IMR-90 (cell line): ENCODE results near the gene SPTLC3. TPM values are rescaled to one million over a fixed set of nuclear protein-coding genes. Genes with fewer than 3 reads are reported as not detected.

Source experiments
- ATAC-seq: fragments of 200-7000 bp; cut with Tn5 transposase; 2 replicates; pipeline ENCODE4 v1.9.1; 2020; ENCODE audit warnings: low read depth, mild to moderate bottlenecking, moderate library complexity
- BruUV-seq: library from RNA; stranded (reverse); fragments of 400-500 nt; replicated peaks from 2 replicates; lab custom pipeline; 2021; lab: Mats Ljungman, UMichigan
- CTCF ChIA-PET: fragments of 300-600 bp; formaldehyde crosslinking; extraction: SDS; loops from one replicate; lab custom pipeline; 2021; ENCODE audit warnings: antibody characterized with exemption; lab: Yijun Ruan, JAX
- POLR2A ChIA-PET: fragments of 300-600 bp; sonication (Branson Sonifier 250); formaldehyde crosslinking; loops from one replicate; lab custom pipeline; 2022; ENCODE audit warnings: antibody characterized with exemption; ENCODE audit not compliant: unreplicated experiment; lab: Charles Lee
- DNase-seq: peaks from one replicate; pipeline ENCODE4 v3.0.0; 2013
- H2AFZ ChIP-seq: replicated peaks from 2 replicates; pipeline ENCODE3; 2013; ENCODE audit warnings: low read length, mild to moderate bottlenecking; ENCODE audit not compliant: poor library complexity
- H2AK5ac ChIP-seq: 2 replicates; pipeline ENCODE4 v1.6.1; 2013; ENCODE audit warnings: low read depth, low read length, inconsistent platforms
- H2AK9ac ChIP-seq: replicated peaks from 2 replicates; pipeline ENCODE3; 2013; ENCODE audit warnings: mild to moderate bottlenecking, low read depth, low read length, moderate library complexity; ENCODE audit not compliant: poor library complexity
- H2BK120ac ChIP-seq: 2 replicates; pipeline ENCODE4 v1.6.1; 2013; ENCODE audit warnings: low read depth, low read length, inconsistent platforms
- H2BK15ac ChIP-seq: 3 replicates; pipeline ENCODE4 v1.6.1; 2013; ENCODE audit warnings: low read depth, low read length, inconsistent platforms
- H2BK20ac ChIP-seq: 2 replicates; pipeline ENCODE4 v1.6.1; 2013; ENCODE audit warnings: low read depth, mild to moderate bottlenecking, inconsistent platforms, low read length, moderate library complexity
- H2BK5ac ChIP-seq: 2 replicates; pipeline ENCODE4 v1.6.1; 2013; ENCODE audit warnings: mild to moderate bottlenecking, low read depth, low read length, inconsistent platforms; ENCODE audit not compliant: poor library complexity, severe bottlenecking
- H3K14ac ChIP-seq: replicated peaks from 2 replicates; pipeline ENCODE4 v1.6.1; 2013; ENCODE audit warnings: low read depth, low read length, inconsistent platforms
- H3K18ac ChIP-seq: 2 replicates; pipeline ENCODE4 v1.6.1; 2013; ENCODE audit warnings: low read depth, low read length, control low read depth
- H3K23ac ChIP-seq: 2 replicates; pipeline ENCODE4 v1.6.1; 2013; ENCODE audit warnings: low read depth, low read length, inconsistent platforms
- H3K27ac ChIP-seq: 2 replicates; pipeline ENCODE4 v1.5.1; 2013; ENCODE audit warnings: mild to moderate bottlenecking, control low read depth, low read length; ENCODE audit not compliant: insufficient read depth
- H3K27me3 ChIP-seq: 2 replicates; pipeline ENCODE4 v1.6.1; 2013; ENCODE audit warnings: low read length; ENCODE audit not compliant: control insufficient read depth, insufficient read depth
- H3K36me3 ChIP-seq: 2 replicates; pipeline ENCODE4 v1.6.1; 2013; ENCODE audit warnings: low read length, mixed read lengths; ENCODE audit not compliant: control insufficient read depth, insufficient read depth
- H3K4ac ChIP-seq: 2 replicates; pipeline ENCODE4 v1.6.1; 2013; ENCODE audit warnings: low read depth, low read length, inconsistent platforms
- H3K4me1 ChIP-seq: 2 replicates; pipeline ENCODE4 v1.6.1; 2013; ENCODE audit warnings: low read length, mixed read lengths; ENCODE audit not compliant: control insufficient read depth, insufficient read depth
- H3K4me2 ChIP-seq: 2 replicates; pipeline ENCODE4 v1.6.1; 2013; ENCODE audit warnings: low read depth, mild to moderate bottlenecking, control low read depth, low read length, moderate library complexity
- H3K4me3 ChIP-seq: 2 replicates; pipeline ENCODE4 v1.5.1; 2013; ENCODE audit warnings: low read depth, mild to moderate bottlenecking, control low read depth, low read length, moderate library complexity; ENCODE audit not compliant: insufficient read depth
- H3K56ac ChIP-seq: 2 replicates; pipeline ENCODE4 v1.6.1; 2013; ENCODE audit warnings: low read length, inconsistent platforms; ENCODE audit not compliant: insufficient read depth; ENCODE audit errors: extremely low read depth
- H3K79me1 ChIP-seq, 2 experiments: 2 replicates each; pipeline ENCODE4 v1.6.1; 2013; ENCODE audit warnings: low read length in 2 of 2, inconsistent platforms in 1 of 2, low read depth in 1 of 2
- H3K9ac ChIP-seq: 2 replicates; pipeline ENCODE4 v1.6.1; 2013; ENCODE audit warnings: low read depth, low read length, control low read depth
- H3K9me1 ChIP-seq: 2 replicates; pipeline ENCODE4 v1.6.1; 2013; ENCODE audit warnings: low read length, inconsistent platforms; ENCODE audit not compliant: insufficient read depth
- H3K9me3 ChIP-seq: 2 replicates; pipeline ENCODE4 v1.6.1; 2013; ENCODE audit warnings: low read length; ENCODE audit not compliant: control insufficient read depth, insufficient read depth
- H4K20me1 ChIP-seq: 2 replicates; pipeline ENCODE4 v1.6.1; 2013; ENCODE audit warnings: low read length, inconsistent platforms; ENCODE audit not compliant: insufficient read depth
- H4K5ac ChIP-seq: 2 replicates; pipeline ENCODE4 v1.6.1; 2013; ENCODE audit warnings: mild to moderate bottlenecking, low read depth, low read length, control low read depth
- H4K8ac ChIP-seq, 2 experiments: 2 replicates each; pipeline ENCODE4 v1.6.1; 2013; ENCODE audit warnings: low read depth in 2 of 2, low read length in 2 of 2, control low read depth in 1 of 2, inconsistent platforms in 1 of 2
- H4K91ac ChIP-seq: 2 replicates; pipeline ENCODE4 v1.6.1; 2013; ENCODE audit warnings: low read depth, low read length, inconsistent platforms; ENCODE audit not compliant: insufficient read depth
- CEBPB ChIP-seq: IDR thresholded peaks from 2 replicates; pipeline ENCODE4 v1.6.1; 2012; ENCODE audit warnings: low read depth, low read length, improper control_type of control experiment
- ELK1 ChIP-seq: fragments of 150-350 bp; IDR thresholded peaks from 2 replicates; pipeline ENCODE4 v1.6.1; 2016; ENCODE audit warnings: low read depth, mild to moderate bottlenecking, low read length, moderate library complexity, borderline replicate concordance
- FOS ChIP-seq: fragments of 150-350 bp; IDR thresholded peaks from 2 replicates; pipeline ENCODE4 v1.6.1; 2016; ENCODE audit warnings: low read depth, low read length
- POLR2A ChIP-seq: IDR thresholded peaks from 2 replicates; pipeline ENCODE4 v1.6.1; 2012; ENCODE audit warnings: mild to moderate bottlenecking, low read depth, low read length
- SMC3 ChIP-seq: fragments of 150-350 bp; IDR thresholded peaks from 2 replicates; pipeline ENCODE4 v1.6.1; 2016; ENCODE audit warnings: low read depth, mild to moderate bottlenecking, antibody characterized with exemption, low read length, moderate library complexity
- WGBS, 2 experiments: methylation state at CpG; one replicate each; pipeline versions ENCODE4 v1.1.5 to v1.1.7; 2013; ENCODE audit warnings: missing lambda C conversion rate in 2 of 2; ENCODE audit not compliant: insufficient read length in 1 of 2; ENCODE audit errors: extremely low coverage in 2 of 2; 5-methylcytosine and 5-hydroxymethylcytosine counted together
- dilution Hi-C: fragments of 300-500 bp; cut with HindIII; formaldehyde crosslinking; loops from one replicate; pipeline ENCODE4 v1.14.3; 2018; ENCODE audit warnings: low sequenced_read_pairs; ENCODE audit not compliant: unreplicated experiment
- in situ Hi-C: fragments of 300-500 bp; cut with MboI; formaldehyde crosslinking; loops from 3 replicates; pipeline ENCODE4 v1.14.3; 2019; ENCODE audit warnings: low sequenced_read_pairs, inconsistent platforms, mixed read lengths
- intact Hi-C: fragments of 100-400 bp; cut with micrococcal nuclease; formaldehyde crosslinking; loops from 2 replicates; pipeline ENCODE4 v1.10.0; 2022
- polyA plus RNA-seq, 3 experiments: library from polyadenylated mRNA; depleted of rRNA; stranded (reverse); fragments of >200 nt; gene quantifications; 2 replicates each; pipeline ENCODE4 v1.2.3, GENCODE V29; 2012; ENCODE audit warnings: low replicate concordance in 1 of 3
- total RNA-seq: library from RNA; depleted of rRNA; stranded (reverse); fragments of >200 nt; gene quantifications from 2 replicates; pipeline ENCODE4 v1.2.3, GENCODE V29; 2012

SPTLC3 gene
- total and polyA plus RNA-seq, 2 of the 4 experiments (the other 2 are of a cell fraction): 0.44 to 1.6 TPM

GRCh38 chr20:13147971-13148370, 139.2 kb downstream of the SPTLC3 start:
- in situ Hi-C loops (no loop called here), intact Hi-C loops (no loop called here), dilution Hi-C loops (no loop called here)
- no peak overlapping the region for H2AK5ac ChIP-seq
- POLR2A ChIA-PET: no interaction called here
- no peak overlapping the region for H2BK20ac ChIP-seq
- no peak overlapping the region for H4K8ac ChIP-seq
- WGBS, 2 experiments: no CpG with 5 or more reads among the region's 3 CpGs
- H3K4me1 ChIP-seq: no peaks in the 10 kb centered on the region
- H3K27ac ChIP-seq: no peak overlapping the region
- H4K91ac ChIP-seq: no peak overlapping the region
- no peak overlapping the region for H2AK9ac ChIP-seq
- H3K27me3 ChIP-seq: no peaks in the 10 kb centered on the region; the same call in 1 of the 2 replicates
- H4K20me1 ChIP-seq: no peaks in the 10 kb centered on the region
- no peak overlapping the region for H3K14ac ChIP-seq
- H2BK5ac ChIP-seq: no peak overlapping the region
- CTCF ChIA-PET: no interaction called here
- TF ChIP-seq SMC3: no peak
- TF ChIP-seq POLR2A: no peak
- no peak for TF ChIP-seq ELK1
- TF ChIP-seq CEBPB: no peak
- no peak for TF ChIP-seq FOS
- H3K9me3 ChIP-seq: no peaks in the 10 kb centered on the region
- no peak overlapping the region for H3K18ac ChIP-seq
- no peak overlapping the region for H2AFZ ChIP-seq
- no peak for ATAC-seq
- H2BK15ac ChIP-seq: no peak overlapping the region
- no TSS peak for BruUV-seq
- H3K79me1 ChIP-seq: no peaks in the 10 kb centered on the region
- no peak overlapping the region for H3K4me3 ChIP-seq
- no peak overlapping the region for H3K4me2 ChIP-seq
- H3K9me1 ChIP-seq: no peaks in the 10 kb centered on the region
- H3K56ac ChIP-seq: no peak overlapping the region
- no peaks in the 10 kb centered on the region for H3K36me3 ChIP-seq
- no peak overlapping the region for H2BK120ac ChIP-seq
- DNase-seq: no peak
- no peak overlapping the region for H3K23ac ChIP-seq
- no peak overlapping the region for H3K9ac ChIP-seq
- H4K5ac ChIP-seq: no peak overlapping the region
- no peak overlapping the region for H3K4ac ChIP-seq
